HCT116 (cell line): Measurements from ENCODE around the gene EPS15. TPM values are rescaled to one million over a fixed set of nuclear protein-coding genes. Genes with fewer than 3 reads are reported as not detected.

Experiments used
- ATAC-seq: fragments of 200-7000 bp; cut with Tn5 transposase; 2 replicates; pipeline ENCODE4 v1.9.1; 2020; ENCODE audit warnings: mild to moderate bottlenecking, moderate library complexity
- BruUV-seq: library from RNA; stranded (reverse); fragments of 400-500 nt; replicated peaks from 2 replicates; lab custom pipeline; 2021; lab: Mats Ljungman, UMichigan
- CTCF ChIA-PET: fragments of 300-600 bp; sonication (Branson Sonifier 250); formaldehyde crosslinking; loops from one replicate; lab custom pipeline; 2021; ENCODE audit warnings: antibody characterized with exemption; lab: Charles Lee
- POLR2A ChIA-PET: fragments of 300-600, 350-600 bp; sonication (Branson Sonifier 250); formaldehyde crosslinking; loops from one replicate; lab custom pipeline; 2021; ENCODE audit warnings: antibody characterized with exemption; lab: Charles Lee
- RAD21 ChIA-PET, 2 experiments: fragments of 300-600 bp; sonication (Branson Sonifier 250); formaldehyde crosslinking; loops; one replicate each; lab custom pipeline; 2023; ENCODE audit warnings: low total read pairs in 2 of 2; ENCODE audit not compliant: uncharacterized antibody in 2 of 2, unreplicated experiment in 2 of 2, low non-redundant PET in 1 of 2; lab: Charles Lee
- DNase-seq: peaks from one replicate; pipeline ENCODE4 v3.0.0-alpha.2; 2010; ENCODE audit warnings: low read depth, low spot score
- H2AFZ ChIP-seq: fragments of 200-600 bp; shearing (Covaris generic), sonication (generic); 2 replicates; pipeline ENCODE4 v1.6.1; 2017; ENCODE audit warnings: low read depth, mixed run types, mixed read lengths, antibody characterized with exemption, low read length; ENCODE audit not compliant: poor library complexity, severe bottlenecking
- H3K27ac ChIP-seq: 2 replicates; pipeline ENCODE4 v1.5.1; 2012; ENCODE audit warnings: low read depth, low read length
- H3K27me3 ChIP-seq: fragments of 200-600 bp; sonication (generic); 2 replicates; pipeline ENCODE4 v1.6.1; 2016; ENCODE audit warnings: mixed run types, low read length, mixed read lengths; ENCODE audit not compliant: insufficient read depth
- H3K36me3 ChIP-seq, 2 experiments: fragments of 200-500 bp in 1 of 2; fragments of 200-600 bp in 1 of 2; sonication (Bioruptor generic) in 1 of 2; sonication (generic) in 1 of 2; 2 replicates each; pipeline versions ENCODE4 v1.5.1 to v1.6.1; 2014 to 2016; ENCODE audit warnings: low read length in 2 of 2, inconsistent platforms in 1 of 2, mixed read lengths in 1 of 2, mixed run types in 1 of 2; ENCODE audit not compliant: insufficient read depth in 2 of 2, control insufficient read depth in 1 of 2
- H3K4me1 ChIP-seq, 2 experiments: fragments of 200-600 bp in 1 of 2; sonication (generic) in 1 of 2; 2 replicates each; pipeline versions ENCODE4 v1.5.1 to v1.6.1; 2012 to 2017; ENCODE audit warnings: low read length in 2 of 2, inconsistent platforms in 1 of 2, mild to moderate bottlenecking in 1 of 2, mixed read lengths in 1 of 2, mixed run types in 1 of 2, moderate library complexity in 1 of 2; ENCODE audit not compliant: insufficient read depth in 2 of 2, control insufficient read depth in 1 of 2
- H3K4me2 ChIP-seq: fragments of 200-600 bp; sonication (generic); 2 replicates; pipeline ENCODE4 v1.6.1; 2017; ENCODE audit warnings: mixed run types, low read length, mixed read lengths
- H3K4me3 ChIP-seq, 2 experiments: fragments of 200-600 bp in 1 of 2; sonication (generic) in 1 of 2; replicated peaks in 1 of 2; 2 replicates each; pipeline ENCODE4 v1.5.1; 2011 to 2016; ENCODE audit warnings: low read length in 2 of 2, control low read depth in 1 of 2, low read depth in 1 of 2, mild to moderate bottlenecking in 1 of 2, mixed read lengths in 1 of 2, mixed run types in 1 of 2
- H3K79me2 ChIP-seq: fragments of 200-600 bp; sonication (generic); 2 replicates; pipeline ENCODE4 v1.6.1; 2017; ENCODE audit warnings: mild to moderate bottlenecking, mixed run types, low read length, moderate library complexity, mixed read lengths; ENCODE audit not compliant: insufficient read depth
- H3K9ac ChIP-seq: fragments of 200-600 bp; sonication (generic); 2 replicates; pipeline ENCODE4 v1.6.1; 2016; ENCODE audit warnings: low read length, mixed read lengths
- H3K9me2 ChIP-seq: fragments of 200-600 bp; sonication (generic), shearing (Covaris generic); 2 replicates; pipeline ENCODE4 v1.6.1; 2017; ENCODE audit warnings: mixed run types, mild to moderate bottlenecking, moderate library complexity; ENCODE audit not compliant: insufficient read depth
- H3K9me3 ChIP-seq, 2 experiments: fragments of 200-500 bp in 1 of 2; fragments of 200-600 bp in 1 of 2; sonication (Bioruptor generic) in 1 of 2; sonication (generic) in 1 of 2; 2 replicates each; pipeline ENCODE4 v1.6.1; 2014 to 2017; ENCODE audit warnings: low read length in 2 of 2, mixed read lengths in 2 of 2, inconsistent platforms in 1 of 2, low read depth in 1 of 2, mild to moderate bottlenecking in 1 of 2, mixed run types in 1 of 2, moderate library complexity in 1 of 2; ENCODE audit not compliant: control insufficient read depth in 1 of 2, insufficient read depth in 1 of 2
- H4K20me1 ChIP-seq: fragments of 200-600 bp; sonication (generic), shearing (Covaris generic); 2 replicates; pipeline ENCODE4 v1.6.1; 2017; ENCODE audit warnings: mixed run types, mild to moderate bottlenecking, moderate library complexity; ENCODE audit not compliant: insufficient read depth
- RAD21 ChIP-seq: IDR thresholded peaks from 2 replicates; pipeline ENCODE4 v1.6.1; 2012; ENCODE audit warnings: low read depth, mild to moderate bottlenecking
- REST ChIP-seq: IDR thresholded peaks from 2 replicates; pipeline ENCODE4 v1.6.1; 2012; ENCODE audit warnings: low read depth
- SRF ChIP-seq: IDR thresholded peaks from 2 replicates; pipeline ENCODE4 v1.6.1; 2012; ENCODE audit warnings: low read depth
- TCF7L2 ChIP-seq: IDR thresholded peaks from 2 replicates; pipeline ENCODE4 v1.7.0; 2011; ENCODE audit warnings: borderline replicate concordance, inconsistent platforms; ENCODE audit not compliant: insufficient read depth, insufficient read length; ENCODE audit errors: extremely low read depth
- intact Hi-C: fragments of 100-400 bp; cut with micrococcal nuclease; formaldehyde crosslinking; loops from 2 replicates; pipeline ENCODE4 v1.10.0; 2022
- total RNA-seq: library from RNA; stranded (reverse); gene quantifications from one replicate; pipeline ENCODE4 v1.2.1, GENCODE V29; 2021; ENCODE audit not compliant: unreplicated experiment

The EPS15 gene
- total RNA-seq, 1 experiment from 2014 or later, result 41.2 TPM

- H4K20me1 ChIP-seq, result no peaks in the 10 kb centered on the region
- H3K4me3 ChIP-seq, result no peak overlapping the region
- POLR2A ChIA-PET, result no interaction called here
- peaks cover 14 to 24% of the 10 kb centered on the region in 2 experiments for H3K4me1 ChIP-seq
- H3K9ac ChIP-seq, result no peak overlapping the region
- TF ChIP-seq SRF (no peak), TCF7L2 (peak; percentile 91), REST (no peak), RAD21 (peak; percentile 41; the same call in 1 of the 2 replicates)
- TF ChIP-seq, all 23 proteins: peak for 2
- no peaks in the 10 kb centered on the region for H3K9me2 ChIP-seq
- H3K79me2 ChIP-seq, result no peaks in the 10 kb centered on the region
- no peaks in the 10 kb centered on the region for H3K36me3 ChIP-seq
- no peak overlapping the region for H2AFZ ChIP-seq
- RAD21 ChIA-PET, result no interaction called here
- H3K27ac ChIP-seq, result no peak overlapping the region
- no peak overlapping the region for H3K4me2 ChIP-seq
- ATAC-seq, result no peak
- CTCF ChIA-PET, result interaction anchor here (1.0 kb wide), 1 partner anchor 219 kb away, joined by 3 read pairs; no protein-coding TSS in a partner anchor
- no TSS peak for BruUV-seq
- H3K9me3 ChIP-seq, result no peaks in the 10 kb centered on the region
- no peaks in the 10 kb centered on the region for H3K27me3 ChIP-seq
- intact Hi-C loops, result no loop called here
- DNase-seq, result no peak
These were observed 202.8 kb downstream of the EPS15 start for GRCh38 chr1:51316113-51316845.
